HG03565 (cell line): ENCODE results near the gene XRCC5.
A peak's percentile ranks its signal among the peaks of the same experiment; 100 is the strongest.

ENCODE experiments used
- ATAC-seq: cut with Tn5 transposase; IDR thresholded peaks from one replicate; pipeline ENCODE4 v1.9.1; 2021; ENCODE audit warnings: mild to moderate bottlenecking, moderate library complexity; ENCODE audit not compliant: unreplicated experiment

XRCC5 gene

GRCh38 chr2:216083464-216084281 lies 25.5 kb upstream of the XRCC5 start:
- no peak for ATAC-seq

DNA sequence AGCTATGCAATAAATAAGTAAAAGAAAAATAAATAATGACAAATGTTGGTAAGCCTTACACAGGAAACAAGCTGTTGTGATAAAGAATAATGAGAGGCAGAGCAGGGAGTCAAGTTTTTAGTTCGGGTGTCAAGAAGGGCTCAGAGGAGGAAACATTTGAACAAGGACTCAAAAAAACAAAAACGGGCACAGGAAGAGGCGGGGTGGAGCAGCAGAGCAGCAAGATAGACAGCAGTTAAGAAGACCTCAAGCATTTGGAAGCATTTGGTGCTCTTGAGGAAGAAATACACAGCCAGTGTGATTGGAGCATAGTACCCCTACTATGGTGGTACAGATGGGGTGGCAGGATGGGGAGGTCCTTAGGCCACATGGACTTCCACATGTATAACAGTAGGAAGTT lies 24.6 kb upstream of the XRCC5 start:
- ATAC-seq, result no peak

DNA sequence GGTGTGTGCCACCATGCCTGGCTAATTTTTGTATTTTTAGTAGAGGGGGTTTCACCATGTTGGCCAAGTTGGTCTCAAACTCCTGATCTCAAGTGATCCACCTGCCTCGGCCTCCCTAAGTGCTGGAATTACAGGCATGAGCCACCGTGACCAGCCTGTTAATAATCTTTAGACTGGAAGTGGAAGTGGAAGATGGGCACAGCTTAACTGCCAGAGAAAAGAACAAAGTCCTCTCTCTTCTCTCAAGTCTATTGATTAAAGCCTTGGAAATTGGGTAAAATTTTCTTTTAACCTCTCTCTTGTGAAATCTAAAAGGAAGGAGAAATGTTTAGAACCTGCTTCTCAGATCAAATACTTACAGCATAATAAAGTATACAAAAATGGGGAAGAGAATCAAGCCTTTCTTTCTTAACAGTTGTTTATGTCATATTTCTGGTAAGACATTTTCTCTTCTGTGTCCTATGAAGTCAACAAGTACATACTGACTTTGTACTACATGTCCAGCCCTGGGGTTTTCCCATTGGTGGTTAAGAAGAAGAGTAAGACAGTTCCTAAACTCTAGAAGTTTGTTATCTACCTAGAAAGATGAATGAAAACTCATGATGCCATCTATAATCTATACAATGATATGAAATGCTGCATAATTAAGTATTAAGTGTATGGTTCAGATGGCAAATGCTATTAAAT lies 22.8 kb upstream of the XRCC5 start:
- no peak for ATAC-seq

- peak; percentile 74 for ATAC-seq
Observed at GRCh38 chr2:216090369-216090786, 18.8 kb upstream of the XRCC5 start.

DNA sequence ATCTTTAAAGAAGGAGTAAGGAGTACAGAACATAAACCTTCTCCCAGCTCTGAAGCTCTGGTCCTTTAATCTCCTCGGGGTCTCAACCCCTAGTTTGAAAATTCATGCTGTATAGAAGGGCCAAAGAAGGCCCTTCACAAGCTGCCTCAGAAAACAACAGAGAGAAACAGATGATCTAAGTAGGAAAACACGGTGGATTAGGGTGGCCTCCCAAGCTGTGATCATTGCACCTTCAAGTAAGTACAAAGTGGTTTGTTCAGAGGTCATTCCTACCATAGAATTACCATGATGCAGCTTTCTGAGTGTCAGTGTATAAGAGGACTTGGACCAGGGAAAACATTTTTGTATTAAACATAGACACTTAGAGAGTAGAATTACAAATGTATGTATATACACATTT lies 16.5 kb upstream of the XRCC5 start:
- no peak for ATAC-seq

DNA sequence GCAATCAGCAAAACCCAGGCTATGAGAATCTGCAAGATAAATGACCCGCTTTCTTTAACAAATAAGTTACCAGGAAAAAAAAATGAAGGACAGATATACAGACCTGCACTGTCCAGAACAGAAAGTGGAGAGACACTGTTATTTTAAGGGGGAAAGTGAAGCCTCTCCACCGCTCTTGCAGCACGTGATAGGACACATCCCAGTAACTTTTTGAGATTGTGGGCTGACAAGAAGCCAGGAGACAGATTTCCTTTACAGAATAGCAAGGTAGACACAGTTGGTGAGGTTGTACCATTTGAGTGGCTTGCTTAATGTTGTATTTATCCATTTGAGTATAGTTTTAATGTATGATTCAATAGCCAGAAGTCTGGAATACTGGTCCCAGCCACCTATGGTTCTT lies 14.4 kb upstream of the XRCC5 start:
- no peak for ATAC-seq

GRCh38 chr2:216098421-216099334 lies 10.5 kb upstream of the XRCC5 start:
- no peak for ATAC-seq

GRCh38 chr2:216101109-216101508 lies 8.0 kb upstream of the XRCC5 start:
- no peak for ATAC-seq

DNA sequence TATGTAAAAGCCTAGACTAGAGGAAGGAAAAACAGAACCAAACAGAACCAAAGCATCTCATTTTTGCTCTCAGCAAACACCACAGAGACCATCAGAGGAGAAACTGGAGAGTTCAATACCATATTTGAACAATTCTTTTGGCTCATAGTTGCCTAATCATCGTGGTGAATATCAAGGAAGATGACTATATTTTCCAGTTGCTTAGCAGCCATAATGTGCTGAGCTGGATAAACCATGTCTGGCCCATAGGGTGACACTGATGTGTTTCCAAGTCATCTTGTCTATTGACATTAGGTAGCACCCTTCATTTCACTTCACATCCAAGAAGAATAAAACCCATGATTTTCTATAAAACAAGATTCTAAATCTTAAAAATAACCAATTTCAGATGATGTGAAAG lies 5.9 kb upstream of the XRCC5 start:
- no peak for ATAC-seq

DNA sequence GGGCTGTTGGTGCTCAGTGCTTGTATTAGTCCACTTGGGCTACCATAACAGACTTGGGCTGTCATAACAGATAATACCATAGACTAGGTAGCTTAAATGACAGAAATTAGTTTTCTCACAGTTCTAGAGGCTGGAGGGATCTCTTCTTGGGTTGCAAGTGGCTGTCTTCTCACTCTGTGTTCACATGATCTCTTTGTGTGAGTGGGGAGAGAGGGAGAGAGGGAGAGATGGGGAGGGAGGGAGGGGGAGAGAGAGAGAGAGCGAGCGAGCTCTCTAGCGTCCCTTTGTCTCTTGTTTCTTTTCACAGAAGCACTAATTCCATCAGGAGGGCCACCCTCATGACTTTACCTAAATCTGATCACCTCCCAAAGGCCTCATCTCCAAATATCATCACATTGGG lies 4.5 kb upstream of the XRCC5 start:
- no peak for ATAC-seq

GRCh38 chr2:216107320-216107719 lies 1.8 kb upstream of the XRCC5 start:
- no peak for ATAC-seq

DNA sequence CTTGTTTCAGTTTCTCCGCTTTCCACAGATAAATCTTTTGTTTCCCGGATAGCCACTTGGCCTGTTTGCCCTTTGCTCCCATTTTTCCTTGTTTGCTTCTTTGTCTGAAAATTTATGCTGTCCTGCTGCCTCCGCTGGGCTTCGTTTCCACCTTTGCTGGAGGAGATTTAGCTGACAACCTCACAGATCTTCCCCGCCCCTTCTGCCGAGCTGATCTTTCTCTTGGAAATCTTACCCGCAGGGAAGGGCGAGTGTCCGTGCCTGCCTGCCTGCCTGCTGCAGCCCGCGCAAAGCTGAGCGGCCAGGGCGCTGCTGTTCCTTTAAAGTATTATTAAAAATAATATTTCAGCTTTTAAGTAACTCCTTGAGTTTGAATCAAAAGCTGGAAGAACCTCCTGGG lies 1.4 kb upstream of the XRCC5 start:
- ATAC-seq, result no peak

DNA sequence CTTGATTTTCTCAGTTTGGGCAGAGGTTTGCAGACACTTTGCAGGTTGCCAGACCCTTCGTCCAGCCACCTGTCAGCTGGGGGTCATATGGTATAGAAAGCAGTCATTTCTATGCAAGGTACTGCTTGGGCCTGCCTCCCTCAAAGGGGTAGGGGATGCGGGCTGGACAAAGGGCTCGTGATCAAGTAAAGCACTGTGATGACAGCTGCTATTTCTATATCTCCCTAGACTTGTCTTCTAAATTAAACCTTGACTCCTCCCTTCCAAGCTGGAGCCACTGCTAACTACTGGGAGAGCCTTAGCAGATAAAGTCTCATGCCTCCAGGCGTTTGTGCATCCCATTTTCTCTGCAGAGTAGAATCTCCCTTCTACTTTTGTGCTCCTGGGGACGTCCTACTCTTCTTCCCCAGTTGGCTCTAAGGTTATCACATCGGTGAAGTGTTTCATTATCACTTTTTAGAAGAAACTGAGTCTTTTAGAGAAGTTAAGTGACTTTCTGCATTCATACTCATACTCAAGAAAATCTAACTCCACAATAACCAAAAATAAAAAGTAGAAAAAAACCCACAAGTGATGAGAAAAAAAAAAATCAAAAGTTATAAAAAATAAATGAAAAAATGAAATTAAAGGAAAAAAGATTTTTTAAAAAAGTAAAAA lies 710 bp upstream of the XRCC5 start:
- no peak for ATAC-seq

- ATAC-seq, result no peak
Observed at GRCh38 chr2:216109962-216110614, 940 bp downstream of the XRCC5 start.

DNA sequence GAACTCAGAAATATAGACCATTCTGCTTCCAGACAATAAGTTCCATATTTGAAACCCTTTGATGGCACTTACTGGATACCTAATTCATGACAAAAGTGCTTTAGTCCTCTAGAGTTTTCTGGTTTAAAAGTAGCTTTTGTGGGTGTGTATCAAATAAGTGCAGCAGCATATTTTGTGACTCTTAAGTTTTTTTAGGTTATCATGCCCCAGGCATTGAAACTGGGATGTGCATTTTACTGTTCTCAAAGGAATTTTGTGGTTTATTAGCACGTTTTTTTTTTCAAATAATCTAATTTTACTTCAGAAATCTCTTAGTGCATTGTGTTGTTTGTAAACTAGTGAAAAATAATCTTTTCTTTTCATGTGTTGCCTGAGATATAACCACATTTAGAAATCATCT lies 1.5 kb downstream of the XRCC5 start:
- no peak for ATAC-seq

- no peak for ATAC-seq
Observed at GRCh38 chr2:216111122-216111521, 2.0 kb downstream of the XRCC5 start.

- ATAC-seq, result no peak
Observed at GRCh38 chr2:216112926-216113325, 3.8 kb downstream of the XRCC5 start.

DNA sequence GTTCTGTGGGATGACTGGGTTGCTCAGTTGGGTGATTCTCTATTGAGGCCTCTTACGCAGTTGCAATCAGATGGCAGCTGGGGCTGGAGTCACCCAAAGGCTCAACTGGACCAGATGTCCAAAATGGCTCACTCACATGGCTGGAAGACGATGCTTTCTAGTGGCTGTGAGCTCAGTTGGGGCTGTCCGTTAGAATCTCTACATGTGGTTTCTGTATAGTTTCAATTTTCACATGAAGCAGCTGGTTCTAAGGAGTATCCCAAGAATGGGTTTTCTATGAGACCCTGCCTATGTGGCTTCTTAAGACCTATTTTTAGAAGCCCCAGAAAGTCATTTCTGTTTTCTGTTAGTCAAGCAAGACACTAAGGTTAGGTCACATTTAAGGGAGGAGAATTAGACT lies 4.4 kb downstream of the XRCC5 start:
- ATAC-seq, result peak; percentile 64

GRCh38 chr2:216114382-216114713 lies 5.2 kb downstream of the XRCC5 start:
- ATAC-seq, result no peak

DNA sequence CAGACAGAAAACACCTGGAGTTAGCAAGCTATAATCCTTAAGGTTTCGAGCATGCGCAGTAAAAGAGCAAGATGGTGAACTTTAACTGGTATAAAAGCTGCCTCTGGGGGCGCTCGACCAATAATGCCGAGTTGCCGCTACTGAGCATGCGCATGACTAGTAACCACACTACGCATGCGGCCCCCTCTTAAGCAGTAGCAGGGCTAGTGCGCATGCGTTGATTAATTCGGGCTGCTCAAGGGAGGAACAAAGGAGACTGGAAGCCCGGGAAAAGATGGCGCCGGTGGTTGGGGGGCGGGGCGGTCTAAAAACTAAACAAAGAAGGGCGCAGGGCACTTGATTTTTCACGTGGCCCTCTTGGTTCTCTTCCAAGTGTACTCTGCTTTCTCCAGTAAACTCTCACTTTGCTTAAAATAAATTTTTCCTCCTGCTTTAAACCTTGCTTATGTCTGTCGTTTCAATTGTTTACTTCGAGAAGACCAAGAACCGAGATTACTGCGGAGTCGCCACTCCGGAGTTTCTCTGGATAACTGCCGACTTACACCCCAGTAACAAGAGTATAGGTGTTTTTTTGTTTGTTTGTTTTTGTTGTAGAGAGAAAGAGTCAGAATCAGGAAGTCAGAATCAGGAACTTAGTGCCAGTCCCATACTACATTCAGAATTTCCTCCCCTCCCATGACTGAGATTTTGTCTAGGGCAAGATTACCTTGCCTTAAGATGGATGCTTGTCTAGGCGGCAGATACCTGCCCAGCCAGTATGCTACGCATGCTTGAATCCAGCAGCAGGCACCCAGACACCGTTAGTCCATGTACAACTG lies 5.8 kb downstream of the XRCC5 start:
- peak; percentile 32 for ATAC-seq
